Measurements from ENCODE around the gene ONECUT1.
"Not testable (repeated sequence)": the region's sequence is repeated elsewhere in the genome, so short reads cannot be mapped to it uniquely, and the experiment has no call there.

ONECUT1 gene

GRCh38 chr15:52790169-52790708, at the start of gene ONECUT1:
Gene ONECUT1 (minus strand): TSS chr15:52790336. CDS start chr15:52789884, 452 bp downstream.
- DNase-seq, result peak; percentile 13

GRCh38 chr15:52834379-52834778, 44.2 kb upstream of the ONECUT1 start:
- DNase-seq, result no peak

- not testable (repeated sequence) for DNase-seq
Measured at GRCh38 chr15:52824169-52824942, 34.2 kb upstream of the ONECUT1 start.

- no peak for DNase-seq
Measured at GRCh38 chr15:52822475-52822874, 32.3 kb upstream of the ONECUT1 start.

GRCh38 chr15:52819253-52819652, 29.1 kb upstream of the ONECUT1 start:
- no peak for DNase-seq

- DNase-seq, result not testable (repeated sequence)
Measured at GRCh38 chr15:52815899-52816298, 25.8 kb upstream of the ONECUT1 start.

GRCh38 chr15:52808996-52809395, 18.9 kb upstream of the ONECUT1 start:
- DNase-seq, result no peak

GRCh38 chr15:52808441-52808840, 18.3 kb upstream of the ONECUT1 start:
- no peak for DNase-seq

- DNase-seq, result no peak
Measured at GRCh38 chr15:52806284-52806655, 16.1 kb upstream of the ONECUT1 start.

GRCh38 chr15:52805351-52806283, 15.5 kb upstream of the ONECUT1 start:
- DNase-seq, result no peak

- no peak for DNase-seq
Measured at GRCh38 chr15:52804526-52805081, 14.5 kb upstream of the ONECUT1 start.

GRCh38 chr15:52803467-52804306, 13.6 kb upstream of the ONECUT1 start:
- no peak for DNase-seq

GRCh38 chr15:52803108-52803466, 13.0 kb upstream of the ONECUT1 start:
- DNase-seq, result no peak

- DNase-seq, result no peak
Measured at GRCh38 chr15:52802110-52802509, 12.0 kb upstream of the ONECUT1 start.

- DNase-seq, result no peak
Measured at GRCh38 chr15:52801748-52802085, 11.6 kb upstream of the ONECUT1 start.

- DNase-seq, result no peak
Measured at GRCh38 chr15:52800828-52801747, 11.0 kb upstream of the ONECUT1 start.

- no peak for DNase-seq
Measured at GRCh38 chr15:52799145-52799811, 9.1 kb upstream of the ONECUT1 start.

- DNase-seq, result no peak
Measured at GRCh38 chr15:52798529-52799101, 8.5 kb upstream of the ONECUT1 start.

GRCh38 chr15:52797625-52798501, 7.7 kb upstream of the ONECUT1 start:
- DNase-seq, result no peak

Measured in NCI-H2081 treated with DMSO at 0.1 percent for 48 hours (cell line).